Activated T-cell treated with anti-CD3 and anti-CD28 coated beads, Interleukin-2, amount 50 U/mL, for 24 hours (primary cell): ENCODE measurements around the gene CHST14.

ENCODE experiments used
- DNase-seq: peaks from one replicate; pipeline ENCODE4 v3.0.0-alpha.2; 2020
- H3K27ac Mint-ChIP-seq: 2 replicates; pipeline ENCODE4 v1.8.0; 2020; ENCODE audit warnings: mild to moderate bottlenecking, mixed read lengths
- H3K27me3 Mint-ChIP-seq: 2 replicates; pipeline ENCODE4 v1.8.0; 2020; ENCODE audit warnings: mixed read lengths
- H3K36me3 Mint-ChIP-seq: 2 replicates; pipeline ENCODE4 v1.8.0; 2020; ENCODE audit warnings: low read depth, mixed read lengths
- H3K4me1 Mint-ChIP-seq: 2 replicates; pipeline ENCODE4 v1.8.0; 2020; ENCODE audit warnings: low read depth, mixed read lengths
- H3K4me3 Mint-ChIP-seq: 2 replicates; pipeline ENCODE4 v1.8.0; 2020; ENCODE audit warnings: mild to moderate bottlenecking, moderate library complexity, mixed read lengths
- H3K9me3 Mint-ChIP-seq: 2 replicates; pipeline ENCODE4 v1.8.0; 2020; ENCODE audit warnings: mixed read lengths

The CHST14 gene

GRCh38 chr15:40510201-40510600 is 39.4 kb downstream of the CHST14 start:
- Mint-ChIP-seq H3K36me3 (no peaks in the 10 kb centered on the region), H3K9me3 (no peaks in the 10 kb centered on the region), H3K27me3 (peaks cover 79% of the 10 kb centered on the region), H3K27ac (no peak overlapping the region), H3K4me3 (no peak overlapping the region), H3K4me1 (peaks cover 23% of the 10 kb centered on the region)
- no peak for DNase-seq

- peak; percentile 42 for DNase-seq
- Mint-ChIP-seq H3K4me3 (peak overlapping the region; percentile 76), H3K4me1 (peaks cover 23% of the 10 kb centered on the region), H3K36me3 (no peaks in the 10 kb centered on the region), H3K27ac (no peak overlapping the region), H3K9me3 (no peaks in the 10 kb centered on the region), H3K27me3 (peaks cover 82% of the 10 kb centered on the region)
Measured at GRCh38 chr15:40511093-40511471, 40.3 kb downstream of the CHST14 start.

- no peaks in the 10 kb centered on the region for H3K9me3 Mint-ChIP-seq
- DNase-seq, result peak; percentile 55
- peaks cover 22% of the 10 kb centered on the region for H3K4me1 Mint-ChIP-seq
- no peaks in the 10 kb centered on the region for H3K36me3 Mint-ChIP-seq
- H3K27me3 Mint-ChIP-seq, result peaks cover 77% of the 10 kb centered on the region
- peak overlapping the region; percentile 76 for H3K4me3 Mint-ChIP-seq
- H3K27ac Mint-ChIP-seq, result no peak overlapping the region
Measured at GRCh38 chr15:40511472-40512133, 40.8 kb downstream of the CHST14 start.

- no peak for DNase-seq
- no peaks in the 10 kb centered on the region for H3K36me3 Mint-ChIP-seq
- no peak overlapping the region for H3K27ac Mint-ChIP-seq
- peaks cover 70% of the 10 kb centered on the region for H3K27me3 Mint-ChIP-seq
- no peaks in the 10 kb centered on the region for H3K9me3 Mint-ChIP-seq
- peak overlapping the region; percentile 40 for H3K4me3 Mint-ChIP-seq
- H3K4me1 Mint-ChIP-seq, result peaks cover 14% of the 10 kb centered on the region
Measured at GRCh38 chr15:40512440-40512839, 41.7 kb downstream of the CHST14 start.

- no peak overlapping the region for H3K4me3 Mint-ChIP-seq
- peaks cover 14% of the 10 kb centered on the region for H3K4me1 Mint-ChIP-seq
- H3K9me3 Mint-ChIP-seq, result no peaks in the 10 kb centered on the region
- H3K27ac Mint-ChIP-seq, result no peak overlapping the region
- peaks cover 58% of the 10 kb centered on the region for H3K27me3 Mint-ChIP-seq
- H3K36me3 Mint-ChIP-seq, result no peaks in the 10 kb centered on the region
- no peak for DNase-seq
Measured at GRCh38 chr15:40513609-40514008, 42.8 kb downstream of the CHST14 start.

- Mint-ChIP-seq H3K4me3 (no peak overlapping the region), H3K27ac (no peak overlapping the region), H3K4me1 (peaks cover 10% of the 10 kb centered on the region), H3K36me3 (no peaks in the 10 kb centered on the region), H3K9me3 (no peaks in the 10 kb centered on the region), H3K27me3 (peaks cover 33% of the 10 kb centered on the region)
- no peak for DNase-seq
Measured at GRCh38 chr15:40516322-40516721, 45.5 kb downstream of the CHST14 start.
